Bronchial epithelial cell (primary cell): Measurements from ENCODE around the gene SPOCD1. TPM values are rescaled to one million over a fixed set of nuclear protein-coding genes. Genes with fewer than 3 reads are reported as not detected.

Experiments
- DNase-seq: peaks from one replicate; pipeline ENCODE4 v3.0.0-alpha.2; 2010; ENCODE audit warnings: low read depth
- FAIRE-seq: peaks from 2 replicates; lab custom pipeline; 2011; peaks lifted over from hg19 to GRCh38; lab: Jason Lieb, UNC
- H3K27me3 ChIP-seq: 2 replicates; pipeline ENCODE4 v1.5.1; 2011; ENCODE audit warnings: low read length; ENCODE audit not compliant: control insufficient read depth, insufficient read depth
- H3K36me3 ChIP-seq: 2 replicates; pipeline ENCODE4 v1.5.1; 2011; ENCODE audit warnings: low read length; ENCODE audit not compliant: control insufficient read depth, insufficient read depth
- H3K4me3 ChIP-seq: 2 replicates; pipeline ENCODE4 v1.5.1; 2011; ENCODE audit warnings: mild to moderate bottlenecking, low read depth, low read length, control low read depth
- CTCF ChIP-seq: IDR thresholded peaks from 2 replicates; pipeline ENCODE4 v1.5.1; 2011; ENCODE audit warnings: mild to moderate bottlenecking, moderate library complexity, low read length, control low read depth, inconsistent platforms; ENCODE audit not compliant: insufficient read depth, severe bottlenecking
- total RNA-seq: library from RNA; depleted of rRNA; stranded (reverse); fragments of >200 nt; gene quantifications from 2 replicates; pipeline ENCODE4 v1.2.1, GENCODE V29; 2014

The SPOCD1 gene
- total RNA-seq, 1 donor from 2014 or later, result 1.1 TPM

DNA sequence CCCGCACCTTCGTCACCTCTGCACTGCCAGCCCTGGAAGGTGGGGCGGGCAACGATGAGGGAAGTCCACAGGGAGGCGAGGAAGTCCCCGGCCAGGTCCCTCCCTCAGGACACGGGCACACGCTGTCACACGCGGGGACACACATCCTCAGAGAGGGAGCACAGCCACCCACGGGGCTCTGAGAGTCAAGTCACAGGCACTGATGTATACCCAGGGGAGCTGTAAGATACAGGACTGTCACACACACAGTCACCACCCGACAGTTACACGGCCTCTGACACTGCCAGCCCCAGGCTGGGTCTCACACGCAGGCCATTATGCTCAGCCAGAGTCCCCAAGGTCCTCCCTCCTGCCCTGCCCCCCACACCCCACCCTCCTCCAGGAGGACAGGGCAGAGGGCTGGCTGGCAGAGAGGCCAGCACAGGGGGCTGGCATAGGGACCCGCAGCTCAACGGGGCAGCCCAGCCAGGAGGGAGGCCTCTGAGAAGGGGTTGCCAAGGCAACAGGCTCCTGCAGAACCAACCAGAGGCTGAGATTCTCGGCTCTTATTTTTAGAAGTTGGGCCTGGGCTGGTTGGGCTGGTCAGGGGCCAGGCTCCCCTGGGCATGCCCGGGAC lies 34.0 kb downstream of the SPOCD1 start:
- Histone ChIP-seq H3K36me3 (no peaks in the 10 kb centered on the region), H3K27me3 (no peaks in the 10 kb centered on the region), H3K4me3 (no peak overlapping the region)
- FAIRE-seq (no peak), DNase-seq (no peak)
- no peak for TF ChIP-seq CTCF

- DNase-seq (no peak), FAIRE-seq (no peak)
- no peaks in the 10 kb centered on the region for H3K36me3 ChIP-seq
- no peak overlapping the region for H3K4me3 ChIP-seq
- TF ChIP-seq CTCF, result no peak
- no peaks in the 10 kb centered on the region for H3K27me3 ChIP-seq
These were observed 34.6 kb downstream of the SPOCD1 start for GRCh38 chr1:31781138-31781755.

DNA sequence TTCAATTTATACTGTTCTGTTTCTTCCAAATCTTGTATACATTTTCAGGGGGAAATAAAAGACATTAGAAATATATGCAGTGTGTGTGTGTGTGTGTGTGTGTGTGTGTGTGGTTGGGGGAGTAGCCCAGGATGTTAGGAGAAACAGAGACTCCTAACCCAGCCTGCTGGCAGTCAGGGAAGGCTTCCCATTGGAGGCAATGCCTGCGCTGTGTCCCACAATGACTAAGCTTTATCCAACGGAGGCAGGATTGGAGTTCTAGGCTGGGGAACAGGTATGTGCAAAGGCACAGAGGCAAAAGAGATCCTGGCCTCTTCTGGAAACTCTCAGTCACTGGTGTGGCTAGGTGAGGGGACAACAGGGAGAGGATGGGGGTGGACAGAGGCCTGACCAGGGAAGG lies 35.2 kb downstream of the SPOCD1 start:
- TF ChIP-seq CTCF, result no peak
- no peak overlapping the region for H3K4me3 ChIP-seq
- H3K27me3 ChIP-seq, result no peaks in the 10 kb centered on the region
- no peaks in the 10 kb centered on the region for H3K36me3 ChIP-seq
- no peak for DNase-seq
- no peak for FAIRE-seq

GRCh38 chr1:31779687-31780086 lies 36.1 kb downstream of the SPOCD1 start:
- Histone ChIP-seq H3K36me3 (no peaks in the 10 kb centered on the region), H3K27me3 (no peaks in the 10 kb centered on the region), H3K4me3 (no peak overlapping the region)
- no peak for TF ChIP-seq CTCF
- no peak for FAIRE-seq
- no peak for DNase-seq

- Histone ChIP-seq H3K36me3 (no peaks in the 10 kb centered on the region), H3K27me3 (peaks cover 3% of the 10 kb centered on the region), H3K4me3 (no peak overlapping the region)
- no peak for TF ChIP-seq CTCF
- no peak for DNase-seq
- peak; percentile 52 for FAIRE-seq
These were observed 36.9 kb downstream of the SPOCD1 start for GRCh38 chr1:31778763-31779488.
